Endothelial cell of umbilical vein (primary cell): ENCODE data around the gene ZBTB8A. TPM values are rescaled to one million over a fixed set of nuclear protein-coding genes. Genes with fewer than 3 reads are reported as not detected.
A peak's percentile ranks its signal among the peaks of the same experiment; 100 is the strongest.

ENCODE experiments used
- BruUV-seq: library from RNA; stranded (reverse); fragments of 400-500 nt; replicated peaks from 2 replicates; lab custom pipeline; 2021; lab: Mats Ljungman, UMichigan
- CTCF ChIA-PET: fragments of 300-600, 350-600 bp; sonication (Branson Sonifier 250); formaldehyde crosslinking; loops from one replicate; lab custom pipeline; 2021; ENCODE audit warnings: antibody characterized with exemption, inconsistent platforms; lab: Charles Lee
- POLR2A ChIA-PET: fragments of 300-600, 350-600 bp; sonication (Branson Sonifier 250); formaldehyde crosslinking; loops from one replicate; lab custom pipeline; 2021; ENCODE audit warnings: antibody characterized with exemption, inconsistent platforms; lab: Charles Lee
- DNase-seq: peaks from one replicate; pipeline ENCODE4 v3.0.0-alpha.2; 2011; ENCODE audit warnings: low read depth, low spot score
- FAIRE-seq: peaks from 2 replicates; lab custom pipeline; 2011; peaks lifted over from hg19 to GRCh38; lab: Jason Lieb, UNC
- H2AFZ ChIP-seq: 2 replicates; pipeline ENCODE4 v1.6.0; 2012; ENCODE audit warnings: low read depth, low read length, control low read depth, inconsistent platforms
- H3K27ac ChIP-seq: 2 replicates; pipeline ENCODE4 v1.5.1; 2011; ENCODE audit warnings: low read depth, mild to moderate bottlenecking, control low read depth, low read length, moderate library complexity; ENCODE audit not compliant: insufficient read depth
- H3K27me3 ChIP-seq, 2 experiments: 2 replicates each; pipeline versions ENCODE4 v1.6.0 to v1.6.1; 2011; ENCODE audit warnings: low read length in 2 of 2, mixed read lengths in 1 of 2; ENCODE audit not compliant: control insufficient read depth in 2 of 2, insufficient read depth in 2 of 2
- H3K36me3 ChIP-seq, 2 experiments: 2 replicates in 1 of 2; 3 replicates in 1 of 2; pipeline ENCODE4 v1.5.1; 2011; ENCODE audit warnings: low read length in 2 of 2, mild to moderate bottlenecking in 1 of 2, moderate library complexity in 1 of 2; ENCODE audit not compliant: control insufficient read depth in 2 of 2, insufficient read depth in 2 of 2; ENCODE audit errors: extremely low read depth in 1 of 2
- H3K4me1 ChIP-seq: 3 replicates; pipeline ENCODE4 v1.5.1; 2011; ENCODE audit warnings: mild to moderate bottlenecking, low read length; ENCODE audit not compliant: control insufficient read depth, insufficient read depth; ENCODE audit errors: extremely low read depth
- H3K4me2 ChIP-seq: 2 replicates; pipeline ENCODE4 v1.6.1; 2011; ENCODE audit warnings: low read length, control low read depth, mixed read lengths; ENCODE audit not compliant: insufficient read depth
- H3K4me3 ChIP-seq, 3 experiments: fragments of 200-600 bp in 1 of 3; sonication (generic), shearing (Covaris generic) in 1 of 3; replicated peaks in 1 of 3; 2 replicates each; pipeline ENCODE4 v1.5.1; 2011 to 2016; ENCODE audit warnings: control low read depth in 3 of 3, low read length in 3 of 3, mild to moderate bottlenecking in 2 of 3, inconsistent platforms in 1 of 3, low read depth in 1 of 3, moderate library complexity in 1 of 3; ENCODE audit not compliant: insufficient read depth in 1 of 3
- H3K79me2 ChIP-seq: 2 replicates; pipeline ENCODE4 v1.6.0; 2012; ENCODE audit warnings: low read length, inconsistent platforms; ENCODE audit not compliant: control insufficient read depth, insufficient read depth
- H3K9ac ChIP-seq: replicated peaks from 2 replicates; pipeline ENCODE3; 2011; ENCODE audit warnings: low read length, control low read depth; ENCODE audit not compliant: insufficient read depth; ENCODE audit errors: extremely low read depth
- H3K9me1 ChIP-seq: replicated peaks from 3 replicates; pipeline ENCODE4 v1.6.0; 2011; ENCODE audit warnings: mild to moderate bottlenecking, low read length; ENCODE audit not compliant: control insufficient read depth, insufficient read depth; ENCODE audit errors: extremely low read depth
- H3K9me3 ChIP-seq: replicated peaks from 2 replicates; pipeline ENCODE4 v1.5.1; 2012; ENCODE audit warnings: low read length, inconsistent platforms; ENCODE audit not compliant: control insufficient read depth, insufficient read depth
- H4K20me1 ChIP-seq: replicated peaks from 2 replicates; pipeline ENCODE3; 2011; ENCODE audit warnings: mild to moderate bottlenecking, low read length; ENCODE audit not compliant: control insufficient read depth, insufficient read depth; ENCODE audit errors: extremely low read depth
- POLR2A ChIP-seq: IDR thresholded peaks from 2 replicates; pipeline ENCODE4 v1.6.1; 2012; ENCODE audit warnings: low read depth, mild to moderate bottlenecking, control low read depth, low read length
- POLR2AphosphoS5 ChIP-seq: IDR thresholded peaks from 2 replicates; pipeline ENCODE4 v1.6.1; 2012; ENCODE audit warnings: low read depth, mild to moderate bottlenecking, control low read depth, low read length, moderate library complexity; ENCODE audit not compliant: insufficient read depth
- dilution Hi-C: fragments of 300-500 bp; cut with MboI; formaldehyde crosslinking; loops from one replicate; pipeline ENCODE4 v1.15.0; 2019; ENCODE audit warnings: low sequenced_read_pairs; ENCODE audit not compliant: extremely low pct_ligation_motif_present
- intact Hi-C: fragments of 100-400 bp; cut with micrococcal nuclease; formaldehyde crosslinking; loops from one replicate; pipeline ENCODE4 v1.10.0; 2022
- polyA plus RNA-seq, 4 experiments: library from polyadenylated mRNA; depleted of rRNA in 3 of 4; stranded (reverse) in 3 of 4; unstranded in 1 of 4; fragments of >200 nt; gene quantifications; 2 replicates each; pipeline versions ENCODE4 v1.2.1 to v1.2.3, GENCODE V29; 2011 to 2012; ENCODE audit warnings: missing spikeins in 1 of 4
- total RNA-seq: library from RNA; stranded (reverse); gene quantifications from 2 replicates; pipeline ENCODE4 v1.2.3, GENCODE V29; 2021
- TF ChIP-seq, protein P1 (sequence below), 2 donors: IDR thresholded peaks; 1 replicate in 1 of 2; 2 replicates in 1 of 2; pipeline ENCODE4 v1.5.1; 2011; ENCODE audit warnings: low read length in 2 of 2, mild to moderate bottlenecking in 2 of 2, moderate library complexity in 2 of 2, control low read depth in 1 of 2, inconsistent platforms in 1 of 2, low read depth in 1 of 2; ENCODE audit not compliant: insufficient read depth in 1 of 2; ENCODE audit errors: extremely low read depth in 1 of 2

ZBTB8A gene
- total and polyA plus RNA-seq, 2 donors (not counting 3 experiments of a cell fraction or from before 2014, with no cell fraction given): 3.1 to 9.6 TPM

DNA sequence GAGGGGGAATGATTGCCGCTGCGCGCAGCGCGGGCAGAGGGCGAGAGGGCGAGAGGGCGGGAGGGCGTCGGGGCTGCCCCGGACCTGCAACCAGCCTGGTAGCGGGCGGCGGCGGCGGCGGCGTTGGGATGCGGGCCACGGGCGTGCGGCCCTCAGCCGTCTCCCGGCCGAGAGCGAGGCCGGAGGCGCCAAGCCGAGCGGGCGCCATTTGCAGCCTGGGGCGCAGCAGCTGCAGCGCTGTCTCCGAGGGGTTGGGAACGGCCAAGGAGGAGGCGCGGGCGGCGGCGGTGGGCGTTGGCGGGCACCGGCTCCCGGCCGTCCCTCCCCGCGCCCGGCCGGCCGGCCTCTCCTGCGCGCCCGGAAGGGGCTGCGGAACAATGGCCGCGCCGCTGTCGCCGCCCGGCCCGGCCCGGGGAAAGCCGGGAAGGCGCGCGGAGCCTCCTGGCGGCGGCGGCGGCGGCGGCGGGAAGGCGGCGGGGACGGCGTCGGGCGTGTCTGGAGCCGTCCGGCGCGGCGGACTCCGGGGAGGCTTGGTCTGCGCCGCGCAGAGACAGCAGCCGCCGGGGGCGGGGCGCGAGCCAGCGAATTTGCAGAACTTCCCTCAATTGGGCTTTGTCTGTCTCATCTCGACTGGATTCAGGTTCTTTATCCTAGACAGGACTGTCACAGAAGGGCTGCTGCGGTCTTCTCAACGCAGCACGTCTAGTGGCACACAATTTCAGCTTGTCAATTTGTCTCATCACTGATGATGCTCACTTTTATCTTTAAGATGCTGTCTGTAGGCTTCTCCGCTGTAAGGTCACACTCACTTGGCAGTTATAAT is 38.6 kb upstream of the ZBTB8A start:
- H3K4me3 ChIP-seq: peak overlapping the region; percentile 48 to 83 (median 74)
- TF ChIP-seq POLR2AphosphoS5: peak; percentile 53
- TF ChIP-seq, protein P1, sequence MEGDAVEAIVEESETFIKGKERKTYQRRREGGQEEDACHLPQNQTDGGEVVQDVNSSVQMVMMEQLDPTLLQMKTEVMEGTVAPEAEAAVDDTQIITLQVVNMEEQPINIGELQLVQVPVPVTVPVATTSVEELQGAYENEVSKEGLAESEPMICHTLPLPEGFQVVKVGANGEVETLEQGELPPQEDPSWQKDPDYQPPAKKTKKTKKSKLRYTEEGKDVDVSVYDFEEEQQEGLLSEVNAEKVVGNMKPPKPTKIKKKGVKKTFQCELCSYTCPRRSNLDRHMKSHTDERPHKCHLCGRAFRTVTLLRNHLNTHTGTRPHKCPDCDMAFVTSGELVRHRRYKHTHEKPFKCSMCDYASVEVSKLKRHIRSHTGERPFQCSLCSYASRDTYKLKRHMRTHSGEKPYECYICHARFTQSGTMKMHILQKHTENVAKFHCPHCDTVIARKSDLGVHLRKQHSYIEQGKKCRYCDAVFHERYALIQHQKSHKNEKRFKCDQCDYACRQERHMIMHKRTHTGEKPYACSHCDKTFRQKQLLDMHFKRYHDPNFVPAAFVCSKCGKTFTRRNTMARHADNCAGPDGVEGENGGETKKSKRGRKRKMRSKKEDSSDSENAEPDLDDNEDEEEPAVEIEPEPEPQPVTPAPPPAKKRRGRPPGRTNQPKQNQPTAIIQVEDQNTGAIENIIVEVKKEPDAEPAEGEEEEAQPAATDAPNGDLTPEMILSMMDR (IDR thresholded peaks at IDR 0.05; ENCODE audit: extremely low read depth in 1 of 2, insufficient read depth in 1 of 2, low read depth in 1 of 2, low read length in 2 of 2): no peak
- TF ChIP-seq POLR2A: peak; percentile 73
- H3K4me1 ChIP-seq: peaks cover 30% of the 10 kb centered on the region
- ChIA-PET POLR2A (interaction anchor here (0.6 kb wide), 1 partner anchor 62 kb away, joined by 4 read pairs; no protein-coding TSS in a partner anchor), CTCF (interaction anchor here (1.9 kb wide), 1 partner anchor 20 kb away, joined by 4 read pairs; no protein-coding TSS in a partner anchor)
- H3K79me2 ChIP-seq: no peaks in the 10 kb centered on the region
- DNase-seq (peak; percentile 49), FAIRE-seq (peak; percentile 75)
- peak overlapping the region; percentile 87 for H2AFZ ChIP-seq
- TSS peak; percentile 67 for BruUV-seq
- no peaks in the 10 kb centered on the region for H4K20me1 ChIP-seq
- no peaks in the 10 kb centered on the region for H3K27me3 ChIP-seq
- dilution Hi-C loops (no loop called here), intact Hi-C loops (loop anchor here (2.0 kb wide), 3 partner anchors 40 to 316 kb away; partner anchors contain the start of genes S100PBP and YARS1)
- H3K4me2 ChIP-seq: peak overlapping the region; percentile 88
- H3K27ac ChIP-seq: peak overlapping the region; percentile 55
- no peaks in the 10 kb centered on the region for H3K9me1 ChIP-seq
- no peaks in the 10 kb centered on the region for H3K9me3 ChIP-seq
- H3K36me3 ChIP-seq: no peaks in the 10 kb centered on the region
- peak overlapping the region; percentile 81 for H3K9ac ChIP-seq
